GM12878 (cell line): ENCODE results near the gene LRRC56. TPM values are rescaled to one million over a fixed set of nuclear protein-coding genes. Genes with fewer than 3 reads are reported as not detected.

Experiments
- BACH1 ChIP-seq: fragments of 450-650 bp; IDR thresholded peaks from 2 replicates; pipeline ENCODE4 v1.6.1; 2017; ENCODE audit warnings: mild to moderate bottlenecking, borderline replicate concordance
- BCL3 ChIP-seq: IDR thresholded peaks from 2 replicates; pipeline ENCODE4 v1.6.1; 2011; ENCODE audit warnings: borderline replicate concordance, low read depth, mild to moderate bottlenecking, moderate library complexity, low read length; ENCODE audit not compliant: insufficient read depth, poor library complexity, severe bottlenecking
- CBFB ChIP-seq: IDR thresholded peaks from 2 replicates; pipeline ENCODE4 v1.6.1; 2016; ENCODE audit warnings: antibody characterized with exemption, low read depth
- IKZF1 ChIP-seq: fragments of 450-650 bp; conservative IDR thresholded peaks from 2 replicates; pipeline ENCODE4 v1.6.1; 2017; ENCODE audit warnings: antibody characterized with exemption, mild to moderate bottlenecking
- JUNB ChIP-seq: IDR thresholded peaks from 2 replicates; pipeline ENCODE4 v1.6.1; 2016; ENCODE audit warnings: antibody characterized with exemption, mild to moderate bottlenecking
- KLF5 ChIP-seq: fragments of 450-650 bp; IDR thresholded peaks from 2 replicates; pipeline ENCODE4 v1.6.1; 2014; ENCODE audit warnings: mild to moderate bottlenecking; ENCODE audit not compliant: partially characterized antibody
- ZNF217 ChIP-seq: fragments of 450-650 bp; IDR thresholded peaks from 2 replicates; pipeline ENCODE4 v1.6.1; 2017; ENCODE audit warnings: antibody characterized with exemption, mild to moderate bottlenecking
- polyA plus RNA-seq, 11 experiments: library from polyadenylated mRNA; depleted of rRNA in 4 of 11; unstranded in 6 of 11; stranded (reverse) in 5 of 11; fragments of >200 nt; fragmentation: Nextera tagmentation in 4 of 11; fragmentation: Illumina TruSeq in 1 of 11; extraction: Ambion mirVana in 4 of 11; extraction: Trizol in 1 of 11; gene quantifications; 1 replicate in 1 of 11; 2 replicates in 10 of 11; pipeline versions ENCODE4 v1.2.1 to v1.2.3, GENCODE V29; 2011 to 2016; ENCODE audit warnings: inconsistent platforms in 2 of 11, missing spikeins in 2 of 11, low read depth in 1 of 11
- total RNA-seq, 4 experiments: library from RNA; depleted of rRNA in 3 of 4; stranded (reverse); fragments of >200 nt in 3 of 4; fragmentation: Illumina TruSeq in 1 of 4; extraction: Trizol in 1 of 4; gene quantifications; 2 replicates each; pipeline versions ENCODE4 v1.2.1 to v1.2.3, GENCODE V29; 2013 to 2021
- TF ChIP-seq, protein P1 (sequence below): fragments of 450-650 bp; formaldehyde crosslinking; IDR thresholded peaks from 2 replicates; pipeline ENCODE4 v1.4.0; 2020; ENCODE audit warnings: mild to moderate bottlenecking, moderate library complexity

The LRRC56 gene
- total and polyA plus RNA-seq, 10 of the 15 experiments (the other 5 are each of a cell fraction or from before 2014, with no cell fraction given), result 0.02 to 1.9 (median 0.75) TPM; not detected in 1

DNA sequence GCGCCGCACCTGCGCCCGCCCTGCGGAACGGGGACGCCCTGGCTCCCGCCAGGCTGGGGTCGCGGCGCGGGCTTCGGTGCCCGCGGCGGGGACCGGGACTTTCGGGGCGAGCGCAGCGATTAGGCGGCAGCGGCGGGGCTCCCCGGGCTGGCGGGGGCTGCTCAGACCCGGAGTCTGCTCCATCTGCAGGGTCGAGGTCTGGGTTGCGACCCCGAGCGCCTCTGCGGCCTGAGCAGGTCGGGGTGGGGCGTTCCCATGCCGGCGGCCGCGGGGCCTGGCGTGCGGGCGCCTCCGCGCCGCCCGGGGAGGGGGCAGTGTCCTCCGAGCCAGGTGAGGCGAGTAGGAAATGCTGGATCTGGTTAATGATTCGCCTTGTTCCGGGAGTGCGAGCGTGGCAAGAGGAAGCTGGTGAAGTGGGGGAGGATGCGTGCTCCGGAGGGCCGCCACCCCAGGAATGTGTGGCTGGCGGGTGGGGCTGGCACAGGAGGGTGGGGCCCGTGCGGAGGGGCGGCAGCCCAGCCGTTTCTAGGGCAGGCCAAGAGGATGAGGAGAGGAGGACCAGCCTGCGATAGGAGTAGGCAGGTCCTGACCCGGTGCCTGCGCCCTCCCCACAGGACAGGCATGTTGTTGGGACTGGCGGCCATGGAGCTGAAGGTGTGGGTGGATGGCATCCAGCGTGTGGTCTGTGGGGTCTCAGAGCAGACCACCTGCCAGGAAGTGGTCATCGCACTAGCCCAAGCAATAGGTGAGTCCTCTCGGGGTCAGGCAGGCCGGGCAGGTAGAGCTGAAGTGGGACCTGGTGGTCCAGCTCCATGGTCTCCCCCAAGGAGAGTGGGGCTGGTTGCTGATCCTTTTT lies 24.0 kb downstream of the LRRC56 start (continued):
- TF ChIP-seq, protein P1, sequence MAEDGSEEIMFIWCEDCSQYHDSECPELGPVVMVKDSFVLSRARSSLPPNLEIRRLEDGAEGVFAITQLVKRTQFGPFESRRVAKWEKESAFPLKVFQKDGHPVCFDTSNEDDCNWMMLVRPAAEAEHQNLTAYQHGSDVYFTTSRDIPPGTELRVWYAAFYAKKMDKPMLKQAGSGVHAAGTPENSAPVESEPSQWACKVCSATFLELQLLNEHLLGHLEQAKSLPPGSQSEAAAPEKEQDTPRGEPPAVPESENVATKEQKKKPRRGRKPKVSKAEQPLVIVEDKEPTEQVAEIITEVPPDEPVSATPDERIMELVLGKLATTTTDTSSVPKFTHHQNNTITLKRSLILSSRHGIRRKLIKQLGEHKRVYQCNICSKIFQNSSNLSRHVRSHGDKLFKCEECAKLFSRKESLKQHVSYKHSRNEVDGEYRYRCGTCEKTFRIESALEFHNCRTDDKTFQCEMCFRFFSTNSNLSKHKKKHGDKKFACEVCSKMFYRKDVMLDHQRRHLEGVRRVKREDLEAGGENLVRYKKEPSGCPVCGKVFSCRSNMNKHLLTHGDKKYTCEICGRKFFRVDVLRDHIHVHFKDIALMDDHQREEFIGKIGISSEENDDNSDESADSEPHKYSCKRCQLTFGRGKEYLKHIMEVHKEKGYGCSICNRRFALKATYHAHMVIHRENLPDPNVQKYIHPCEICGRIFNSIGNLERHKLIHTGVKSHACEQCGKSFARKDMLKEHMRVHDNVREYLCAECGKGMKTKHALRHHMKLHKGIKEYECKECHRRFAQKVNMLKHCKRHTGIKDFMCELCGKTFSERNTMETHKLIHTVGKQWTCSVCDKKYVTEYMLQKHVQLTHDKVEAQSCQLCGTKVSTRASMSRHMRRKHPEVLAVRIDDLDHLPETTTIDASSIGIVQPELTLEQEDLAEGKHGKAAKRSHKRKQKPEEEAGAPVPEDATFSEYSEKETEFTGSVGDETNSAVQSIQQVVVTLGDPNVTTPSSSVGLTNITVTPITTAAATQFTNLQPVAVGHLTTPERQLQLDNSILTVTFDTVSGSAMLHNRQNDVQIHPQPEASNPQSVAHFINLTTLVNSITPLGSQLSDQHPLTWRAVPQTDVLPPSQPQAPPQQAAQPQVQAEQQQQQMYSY (CRISPR knock-in tag), result no peak
- TF ChIP-seq CBFB (no peak), JUNB (no peak), BCL3 (no peak), KLF5 (peak; percentile 37), BACH1 (0 out of 2 replicates have a peak, but pooled peaks have one; percentile 58), ZNF217 (peak; percentile 60; the same call in 1 of the 2 replicates), IKZF1 (peak; percentile 46)
- TF ChIP-seq, all 136 proteins: peak for 16
